ENCODE measurements around the gene PHLDA2.
"Not testable (repeated sequence)": the region's sequence is repeated elsewhere in the genome, so short reads cannot be mapped to it uniquely, and the experiment has no call there.

PHLDA2 gene

DNA sequence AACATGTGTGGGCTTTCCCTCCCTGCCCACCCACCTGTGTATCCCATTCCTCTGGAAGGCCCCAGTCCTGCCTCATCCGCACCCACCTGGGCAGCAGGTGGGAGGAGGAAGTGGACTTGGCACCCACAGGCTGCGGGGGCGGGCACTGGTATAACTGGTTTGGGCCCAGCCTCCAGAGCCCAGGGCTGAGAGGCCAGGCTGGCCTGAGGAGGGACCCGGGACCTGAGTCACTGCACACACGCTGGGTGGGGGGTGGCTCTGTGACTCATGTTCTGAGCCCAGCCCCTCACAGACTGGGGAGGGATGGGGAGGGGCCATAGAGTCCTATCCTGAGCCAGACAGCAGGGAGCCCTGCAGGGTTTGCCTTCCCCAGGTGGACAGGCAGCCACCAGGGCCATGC is 16.7 kb downstream of the PHLDA2 start:
- DNase-seq = no peak

DNA sequence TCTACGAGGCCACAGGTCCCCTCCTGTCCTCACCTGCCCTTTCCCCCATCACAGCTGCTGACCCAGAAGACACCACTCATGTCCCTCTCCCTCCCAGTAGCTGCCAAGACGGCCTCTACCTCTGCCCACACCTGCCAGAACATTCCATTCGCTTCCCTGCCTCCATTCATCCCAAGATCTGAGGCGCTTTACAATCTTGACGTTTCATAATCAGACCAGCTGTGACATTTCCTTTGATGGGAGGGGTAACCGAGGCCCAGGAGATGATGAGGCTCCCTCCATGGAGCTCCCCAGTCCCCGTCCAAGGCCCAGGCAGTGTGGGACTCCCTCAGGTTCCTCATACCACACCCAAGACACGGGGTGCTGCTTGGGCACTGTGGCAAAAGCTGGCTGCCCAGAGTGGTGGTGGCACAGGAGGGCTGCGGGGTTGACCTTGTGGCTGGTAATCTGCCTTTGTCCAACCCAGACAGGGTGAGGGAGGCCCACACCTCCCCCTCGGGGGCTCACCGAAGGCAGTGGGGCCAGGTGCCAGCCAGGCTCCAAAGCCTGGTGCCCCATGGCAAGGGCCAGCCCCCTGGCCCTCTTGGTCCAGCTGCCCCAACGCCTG is 17.3 kb downstream of the PHLDA2 start:
- DNase-seq = no peak

DNA sequence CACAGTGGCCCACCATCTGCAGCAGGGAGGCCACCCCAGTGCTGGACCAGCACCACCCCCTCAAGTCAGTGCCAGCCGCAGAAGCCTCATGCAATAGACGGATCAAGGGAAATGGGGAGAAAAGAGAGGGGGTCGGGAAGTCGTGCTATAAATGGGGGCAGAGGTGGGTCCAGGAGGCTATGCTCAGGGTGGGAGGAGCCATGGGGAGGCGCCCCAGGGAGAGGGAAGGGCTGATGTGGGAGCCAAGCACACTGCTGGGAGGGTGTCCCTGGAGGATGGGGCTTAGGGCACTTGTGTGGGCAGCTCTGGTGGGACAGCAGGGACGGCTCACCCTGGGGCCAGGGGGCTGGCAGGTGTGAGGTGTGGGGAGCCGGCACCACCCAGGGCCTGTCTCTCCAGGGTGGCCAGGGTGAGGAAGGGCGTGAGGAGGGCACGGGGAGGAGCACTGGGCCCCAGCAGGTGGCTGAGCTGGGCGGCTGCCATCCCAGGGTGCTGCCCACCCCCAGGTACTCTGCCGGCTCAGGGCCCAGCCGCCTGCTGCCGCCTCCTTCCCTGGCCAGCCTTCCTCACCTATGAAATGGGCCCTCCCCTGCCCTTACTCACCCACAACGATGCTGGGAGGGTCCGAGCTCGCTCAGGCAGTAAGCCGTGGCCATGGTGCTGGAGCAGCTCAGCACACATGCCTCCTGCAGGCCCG is 18.0 kb downstream of the PHLDA2 start:
- no peak for DNase-seq

DNA sequence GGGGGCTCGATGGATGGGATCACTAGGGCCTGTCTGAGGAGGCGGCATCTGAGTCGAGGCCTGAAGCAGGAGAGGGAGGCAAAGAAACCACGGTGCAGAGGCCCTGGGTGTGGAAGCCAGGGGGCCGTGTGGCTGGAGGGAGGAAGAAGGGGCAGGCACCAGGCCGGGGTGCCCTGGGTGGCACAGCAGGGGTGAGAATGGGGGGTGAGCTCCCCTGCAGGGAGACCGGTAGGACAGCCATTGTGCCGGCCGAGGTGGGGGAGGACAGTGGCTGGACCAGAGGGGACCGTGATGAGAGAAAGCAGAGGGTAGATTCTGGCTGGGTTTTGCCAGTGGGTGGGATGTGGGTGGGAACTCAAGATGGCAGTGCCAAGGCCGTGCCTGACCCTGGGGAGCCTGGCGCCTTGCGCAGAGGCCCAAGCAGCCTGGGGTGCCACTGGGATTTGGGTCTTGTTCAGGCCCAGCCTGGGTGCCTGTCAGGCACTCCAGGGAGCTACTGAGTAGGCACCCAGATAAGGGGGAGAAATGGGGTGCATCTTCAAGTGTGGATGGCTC is 18.7 kb downstream of the PHLDA2 start:
- DNase-seq = no peak

DNA sequence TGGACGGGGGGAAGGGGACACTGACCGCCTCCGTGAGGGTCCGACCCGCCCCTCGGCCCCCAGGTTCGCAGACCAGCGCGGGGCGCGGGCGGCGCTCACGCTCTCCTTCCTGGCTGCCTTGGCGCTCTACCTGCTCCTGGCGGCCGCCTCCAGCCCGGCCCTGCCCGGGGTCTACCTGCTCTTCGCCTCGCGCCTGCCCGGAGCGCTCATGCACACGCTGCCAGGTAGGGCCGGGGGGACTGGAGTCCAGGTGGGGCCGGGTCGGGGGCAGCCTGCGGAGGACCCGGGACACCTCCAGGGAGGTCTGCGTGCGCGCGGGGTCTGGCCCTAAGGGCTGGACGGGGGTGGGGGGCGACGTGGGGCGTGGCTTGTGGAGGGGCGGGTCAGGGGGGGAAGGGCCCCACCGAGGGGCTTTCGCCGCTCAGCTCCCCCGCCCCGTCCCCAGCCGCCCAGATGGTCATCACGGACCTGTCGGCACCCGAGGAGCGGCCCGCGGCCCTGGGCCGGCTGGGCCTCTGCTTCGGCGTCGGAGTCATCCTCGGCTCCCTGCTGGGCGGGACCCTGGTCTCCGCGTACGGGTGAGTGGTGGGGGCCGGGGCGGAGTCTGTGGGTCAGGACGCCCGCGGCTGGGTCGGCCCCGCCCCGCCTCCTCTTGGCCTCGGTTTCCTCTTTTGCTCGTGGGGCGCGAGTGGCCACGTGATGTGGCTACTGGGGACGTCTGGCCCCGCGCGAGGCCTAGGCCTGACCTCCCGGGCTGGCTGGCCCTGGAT is 19.9 kb downstream of the PHLDA2 start:
- no peak for DNase-seq

DNA sequence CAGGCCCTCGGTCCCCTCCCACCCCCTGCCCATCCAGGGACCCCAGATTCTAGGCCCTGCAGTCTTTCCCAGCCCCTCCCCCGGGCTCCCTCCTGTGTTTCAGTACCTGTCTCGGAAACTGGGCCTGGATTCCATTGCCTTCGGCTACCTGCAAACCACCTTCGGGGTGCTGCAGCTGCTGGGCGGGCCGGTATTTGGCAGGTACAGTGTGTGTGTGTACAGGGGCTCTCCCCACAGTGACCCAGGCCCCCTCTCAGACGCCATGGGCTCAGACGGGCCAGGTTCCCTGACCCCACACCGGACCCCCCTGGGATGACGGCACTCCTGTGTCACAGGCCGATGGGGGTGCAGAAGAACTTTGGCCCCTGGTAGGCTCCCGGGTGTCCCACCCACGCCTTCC is 21.1 kb downstream of the PHLDA2 start:
- no peak for DNase-seq

DNA sequence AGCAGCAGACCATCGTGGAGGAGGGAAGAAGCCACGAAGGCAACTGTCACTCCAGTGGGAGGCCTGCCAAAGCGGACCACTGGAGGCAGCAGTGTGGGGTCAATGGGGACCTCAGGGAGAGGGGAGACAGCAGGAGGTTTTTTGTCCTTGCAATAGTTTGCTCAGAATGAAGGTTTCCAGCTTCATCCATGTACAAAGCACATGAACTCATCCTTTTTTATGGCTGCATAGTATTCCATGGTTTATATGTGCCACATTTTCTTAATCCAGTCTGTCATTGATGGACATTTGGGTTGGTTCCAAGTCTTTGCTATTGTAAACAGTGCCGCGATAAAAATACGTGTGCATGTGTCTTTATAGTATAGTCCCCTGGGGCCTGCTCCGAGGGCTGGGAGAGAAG is 23.9 kb downstream of the PHLDA2 start:
- not testable (repeated sequence) for DNase-seq

DNA sequence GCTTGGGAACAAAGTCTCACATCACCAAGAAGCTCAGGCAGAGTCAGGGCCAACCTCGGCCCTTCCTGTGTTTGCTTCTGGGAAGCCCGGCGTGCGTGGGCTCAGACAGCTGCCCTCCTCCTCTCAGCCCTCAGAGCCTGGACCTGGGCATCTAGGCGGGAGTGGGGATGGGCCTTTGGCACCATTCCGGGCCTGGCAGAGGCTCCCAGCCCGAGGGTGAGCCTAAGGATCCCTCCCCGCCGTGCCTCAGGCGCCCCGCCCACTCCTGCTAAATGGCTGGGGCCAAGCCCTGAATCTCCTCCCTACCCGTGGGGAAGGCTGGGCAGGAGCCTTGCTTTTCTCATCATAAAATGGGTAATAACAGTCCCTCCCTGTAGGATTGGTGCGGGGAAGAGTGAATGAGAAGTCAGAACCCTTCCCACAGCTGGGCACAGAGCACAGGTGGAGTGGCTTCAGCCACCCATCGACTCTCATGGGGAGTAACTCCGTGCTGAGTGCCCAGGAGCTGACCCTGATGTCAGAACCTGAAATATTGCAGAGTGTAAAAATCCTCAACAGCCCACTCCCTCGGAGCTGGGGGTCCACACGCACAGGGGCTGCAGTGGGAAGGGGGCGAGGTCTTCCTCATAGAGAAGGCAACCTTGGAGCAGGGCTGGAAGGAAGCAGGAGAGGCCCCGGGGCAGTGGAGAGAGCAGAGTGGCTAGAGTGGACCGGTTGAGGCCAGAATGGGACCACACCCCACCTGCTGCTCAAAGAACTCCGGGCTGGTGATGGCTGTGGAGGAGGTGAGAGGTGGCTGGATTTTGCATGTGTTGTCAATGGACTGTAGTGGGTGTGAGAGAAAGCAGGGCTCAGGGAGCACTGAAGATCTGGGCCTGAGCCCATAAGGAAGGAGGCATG is 24.8 kb downstream of the PHLDA2 start:
- no peak for DNase-seq

DNA sequence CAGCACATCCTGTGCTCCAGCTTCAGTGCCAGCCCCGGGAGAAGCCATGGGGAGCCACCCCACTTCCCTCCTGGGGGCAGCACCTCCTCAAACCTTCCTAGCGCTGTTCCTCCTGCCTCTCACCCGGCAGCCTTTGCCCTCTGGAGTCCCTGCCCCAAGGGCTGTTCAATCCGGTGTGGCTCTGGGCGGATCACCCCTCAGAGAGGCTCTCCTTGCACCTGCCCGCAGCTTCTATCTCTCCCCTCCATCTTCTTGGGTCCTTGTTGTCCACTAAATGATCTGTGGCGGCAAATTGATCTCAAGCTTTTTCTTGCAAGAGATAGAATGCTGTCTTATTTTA is 25.6 kb downstream of the PHLDA2 start:
- no peak for DNase-seq

DNA sequence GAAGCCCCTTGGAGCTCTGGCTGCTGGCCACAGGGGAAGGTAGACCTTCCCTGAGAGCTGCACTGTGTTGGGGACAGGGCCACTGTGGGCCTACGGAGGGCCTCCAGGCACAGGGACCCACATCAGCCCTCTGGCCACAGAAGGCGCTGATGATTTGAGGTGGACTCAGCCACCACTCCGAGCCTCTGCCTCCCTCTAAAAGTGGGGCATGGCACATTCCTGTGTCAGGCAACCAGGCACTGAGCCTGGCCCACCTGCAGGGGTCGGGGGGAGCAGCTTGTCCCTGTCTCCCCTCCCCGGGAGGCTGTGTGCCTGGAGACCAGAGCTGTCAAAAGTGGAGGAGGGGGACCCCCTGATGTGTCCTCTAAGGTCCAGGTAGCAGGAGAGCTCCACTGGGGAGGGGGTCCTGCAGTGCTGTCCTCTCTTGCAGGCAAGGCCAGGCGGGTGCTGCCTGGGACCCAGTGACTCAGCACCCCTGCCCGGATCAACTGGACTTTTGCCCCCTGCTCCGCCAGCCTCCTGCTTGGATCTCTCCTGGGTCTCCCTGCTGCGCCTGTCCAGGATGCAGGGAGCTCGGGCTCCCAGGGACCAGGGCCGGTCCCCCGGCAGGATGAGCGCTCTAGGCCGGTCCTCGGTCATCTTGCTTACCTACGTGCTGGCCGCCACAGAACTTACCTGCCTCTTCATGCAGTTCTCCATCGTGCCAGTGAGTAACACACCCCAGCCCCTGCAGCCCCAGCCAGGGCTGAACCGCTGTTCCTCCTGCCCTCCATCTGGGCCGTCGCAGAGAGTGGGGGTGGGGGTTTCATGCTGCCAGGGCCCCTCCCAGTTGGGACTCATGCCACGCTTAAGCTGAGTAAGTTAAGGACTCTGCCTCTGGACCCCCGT is 26.2 kb downstream of the PHLDA2 start:
- DNase-seq = no peak

DNA sequence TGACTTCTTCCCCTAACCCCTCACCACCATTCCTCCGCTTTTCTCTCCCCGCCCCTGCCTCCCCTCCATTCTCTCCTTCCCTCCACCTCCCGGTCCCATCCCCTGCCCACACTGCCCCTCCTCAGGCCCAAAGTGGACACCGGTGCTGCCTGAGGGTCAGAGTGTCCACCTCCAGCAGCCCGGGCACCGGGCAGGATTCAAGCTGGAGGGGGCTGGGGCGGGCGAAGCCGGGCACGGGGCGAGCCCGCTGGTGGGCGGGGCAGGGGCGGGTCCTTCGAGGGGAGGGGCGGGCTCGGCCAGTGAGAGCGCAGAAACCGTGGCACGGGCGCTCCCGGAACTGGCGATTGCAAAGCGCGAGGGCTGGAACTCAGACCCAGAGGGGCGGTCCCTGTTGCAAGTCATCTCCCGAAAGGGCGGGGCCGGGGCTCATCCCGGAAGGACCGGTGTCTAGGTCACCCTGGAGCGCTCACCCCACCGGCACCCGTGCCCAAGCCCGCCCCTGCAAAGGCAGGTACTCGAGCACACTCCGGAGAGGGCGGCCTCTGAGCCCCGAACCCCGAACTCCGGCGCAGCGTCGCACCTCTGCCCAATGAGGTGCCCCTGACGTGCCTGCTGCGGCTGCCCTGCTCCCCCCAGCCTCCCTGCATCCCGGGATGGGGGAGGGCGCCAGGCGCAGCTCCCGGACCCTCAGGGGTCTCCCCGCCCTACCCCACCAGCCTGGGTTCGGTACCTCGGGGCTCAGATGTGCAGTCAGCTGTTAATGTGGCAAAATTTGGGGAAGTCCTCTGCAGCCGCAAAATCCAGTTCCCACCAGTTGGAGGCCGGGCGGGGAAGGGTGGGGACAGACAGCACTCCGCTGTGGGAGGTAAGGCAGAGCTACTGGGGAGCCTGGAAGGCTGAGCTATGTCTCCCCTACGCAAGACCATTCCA is 27.1 kb downstream of the PHLDA2 start:
- peak; percentile 93 for DNase-seq

DNA sequence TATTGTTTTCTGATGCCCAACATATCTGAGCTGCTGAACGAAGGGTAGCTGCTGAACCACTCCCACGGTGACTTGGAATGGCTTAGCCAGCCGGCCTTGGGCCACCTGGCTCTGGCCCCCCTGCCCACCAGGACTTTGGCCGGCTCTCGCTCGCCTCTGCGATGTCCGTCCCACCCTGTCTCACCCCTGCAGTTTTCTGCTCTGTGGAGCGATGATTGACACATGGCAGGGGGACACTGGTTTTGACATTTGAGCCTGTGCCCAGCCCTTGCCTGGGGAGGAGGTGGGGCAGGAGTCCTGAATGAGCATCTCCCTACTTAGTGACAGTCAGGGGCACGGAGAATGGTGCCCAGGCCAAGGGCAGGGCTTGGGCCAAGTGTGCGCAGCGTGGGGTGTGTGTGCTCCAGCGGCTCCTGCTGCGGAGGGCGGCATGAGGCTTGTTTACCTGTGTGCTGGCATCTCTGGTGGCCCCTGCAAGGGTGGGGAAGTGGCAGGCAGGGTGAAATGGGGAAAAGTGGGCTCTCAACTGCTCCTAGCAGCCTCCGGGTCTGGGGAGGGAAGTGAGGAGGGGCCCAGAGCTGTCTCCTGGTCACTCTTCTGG is 27.9 kb downstream of the PHLDA2 start:
- DNase-seq = no peak

DNA sequence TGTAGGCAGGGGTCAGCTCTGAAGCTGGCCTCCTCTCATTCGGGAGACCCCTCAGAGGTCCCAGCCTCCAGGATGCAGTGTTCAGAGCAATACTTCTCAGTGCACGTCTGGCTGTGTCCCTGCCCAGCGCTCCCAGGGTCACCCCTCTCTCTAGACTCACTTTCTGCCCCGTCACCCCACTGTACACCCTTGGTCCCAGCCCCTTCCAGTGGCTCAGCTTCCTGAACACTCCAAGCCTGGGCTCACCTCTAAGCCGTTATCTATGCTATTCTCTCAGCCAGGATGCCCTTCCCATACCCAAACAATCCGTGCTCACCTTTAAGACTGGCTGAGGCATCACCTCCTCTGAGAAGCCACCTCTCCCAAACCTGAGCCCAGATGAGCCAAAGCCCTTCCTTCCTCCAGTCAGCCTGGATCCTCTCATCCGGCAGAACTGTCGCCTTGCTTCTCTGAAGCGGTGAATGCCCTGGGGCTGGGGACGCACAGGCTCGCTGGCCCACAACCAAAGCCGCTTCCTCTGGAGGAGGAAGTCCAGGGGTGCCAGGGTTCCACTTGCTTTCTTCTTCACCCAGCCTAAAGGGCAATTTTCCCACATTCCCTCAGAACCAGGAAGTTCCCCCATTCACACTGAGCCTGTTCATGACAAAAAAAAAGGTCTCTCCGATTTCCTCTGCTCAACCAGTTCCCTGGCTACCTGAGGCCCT is 30.0 kb downstream of the PHLDA2 start:
- DNase-seq = no peak

DNA sequence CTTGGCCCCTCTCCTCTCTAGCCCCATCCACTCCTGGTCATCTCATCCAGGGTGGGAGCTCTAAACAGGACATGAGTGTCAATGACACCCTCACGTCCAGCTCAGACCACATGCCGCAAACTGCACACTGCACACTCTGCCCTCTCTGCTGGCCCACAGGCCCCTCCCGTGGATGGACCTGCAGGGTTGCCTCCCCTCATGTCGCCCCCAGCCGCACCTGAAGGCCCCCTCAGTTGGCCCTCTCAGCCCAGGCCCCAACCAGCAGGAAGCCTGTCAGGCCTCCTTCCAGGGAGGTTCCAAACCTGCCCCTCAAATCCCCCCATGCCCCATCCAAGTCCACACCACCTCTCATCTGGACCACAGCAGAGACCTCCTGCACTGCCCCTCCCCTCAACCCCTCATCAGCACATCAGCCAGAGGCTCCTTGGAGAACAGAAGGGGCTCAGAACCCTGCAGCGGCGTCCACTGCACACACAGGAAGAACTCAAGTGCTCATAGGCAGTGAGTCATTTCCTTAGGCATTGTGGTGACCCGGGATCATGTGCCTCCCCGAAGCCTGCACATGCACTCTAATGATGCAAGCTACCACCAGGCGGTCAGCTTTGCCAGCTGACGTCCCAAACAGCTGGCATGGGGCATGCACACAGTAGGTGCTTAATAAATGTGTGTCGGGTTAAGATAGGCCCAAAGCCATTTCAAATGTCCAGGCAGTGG is 30.7 kb downstream of the PHLDA2 start:
- DNase-seq = peak; percentile 56

DNA sequence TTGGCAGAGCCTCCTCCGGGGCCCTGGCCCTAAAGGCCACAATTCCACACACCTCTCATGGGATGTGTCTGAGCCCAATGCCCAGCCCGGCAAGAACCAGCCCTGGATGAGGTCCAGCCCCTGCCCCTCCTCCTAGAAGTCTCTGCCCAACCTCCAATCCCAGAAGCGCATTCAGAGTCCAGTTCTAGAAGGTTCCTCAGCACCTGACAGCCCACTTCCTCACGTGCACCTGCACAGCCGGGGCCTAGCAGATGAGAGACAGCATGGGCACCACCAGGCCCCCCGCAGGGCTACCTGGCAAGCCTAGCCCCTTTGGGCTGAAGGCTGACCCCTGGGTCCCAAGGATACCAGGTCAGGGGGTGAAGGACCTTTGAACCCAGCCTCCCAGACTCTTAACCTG is 32.2 kb downstream of the PHLDA2 start:
- no peak for DNase-seq

DNA sequence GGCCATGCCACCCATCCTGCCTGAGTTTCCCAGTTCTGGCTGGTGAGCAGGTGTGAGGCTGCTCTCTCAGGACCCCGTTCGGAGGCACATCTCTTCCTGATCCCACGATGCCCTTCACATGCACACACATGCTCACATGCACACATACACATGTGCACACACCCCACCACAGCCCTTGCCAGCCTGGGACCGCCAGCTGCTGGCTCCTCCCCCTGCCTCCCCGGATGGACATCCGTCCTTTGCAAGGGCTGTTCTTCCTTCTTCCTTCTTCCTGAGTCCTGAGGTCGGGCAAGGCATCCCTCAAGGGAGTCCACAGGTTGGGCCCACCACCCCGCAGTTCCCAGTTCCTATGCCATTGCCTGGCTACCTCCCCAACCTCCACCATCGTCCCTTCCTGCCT is 33.2 kb downstream of the PHLDA2 start:
- DNase-seq = no peak

DNA sequence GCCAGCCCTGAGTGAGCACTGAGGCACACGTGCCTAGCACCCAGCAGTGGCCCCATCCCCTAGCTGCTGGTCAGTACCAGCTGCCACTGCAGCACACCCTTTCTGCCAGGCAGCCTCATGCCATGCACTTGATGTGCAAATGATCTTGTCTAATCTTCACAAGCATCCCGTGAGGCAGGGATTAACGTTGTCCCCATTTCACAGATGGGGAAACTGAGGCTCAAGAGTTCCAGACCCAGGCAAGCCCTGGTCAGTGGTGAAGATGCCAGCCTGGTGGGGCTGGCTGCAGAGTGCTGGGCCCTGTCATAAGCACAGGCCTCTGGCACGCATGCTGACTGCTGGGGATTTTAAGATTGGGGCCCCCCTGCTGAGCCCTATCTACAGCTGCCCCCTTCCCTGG is 35.3 kb downstream of the PHLDA2 start:
- no peak for DNase-seq

DNA sequence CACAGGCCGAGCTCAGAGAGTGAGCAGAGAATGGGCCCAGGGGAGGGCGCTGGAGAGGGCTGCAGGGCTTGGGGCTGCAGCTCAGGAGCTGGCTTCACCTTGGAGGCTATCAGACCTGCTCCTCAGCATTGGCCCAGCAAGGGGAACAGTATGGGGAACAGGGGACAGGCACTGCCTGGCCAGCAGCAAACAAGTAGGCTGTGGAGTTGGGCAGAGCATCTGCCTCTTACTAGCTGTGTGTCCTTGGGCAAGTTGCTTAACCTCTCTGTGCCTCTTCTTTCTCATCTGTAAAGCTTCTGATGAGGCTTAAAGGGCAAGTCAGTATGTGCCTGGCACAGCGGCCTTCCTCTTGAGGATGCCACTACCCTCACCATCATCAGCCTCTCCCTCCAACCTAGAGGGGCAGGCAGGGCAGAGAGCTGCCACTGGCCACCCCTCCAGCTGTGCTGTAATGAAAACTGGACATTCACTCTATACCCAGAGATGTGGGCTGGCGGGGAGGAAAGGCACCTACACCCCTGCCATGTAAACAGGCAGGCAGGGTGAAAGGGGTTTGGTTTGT is 36.2 kb downstream of the PHLDA2 start:
- DNase-seq = peak; percentile 14
